ENCODE data around the gene TMEM74B. TPM values are rescaled to one million over a fixed set of nuclear protein-coding genes. Genes with fewer than 3 reads are reported as not detected.

Gene TMEM74B
- total RNA-seq, 2 donors from 2014 or later: 1.4 to 2.0 TPM

GRCh38 chr20:1163105-1163504, 21.7 kb downstream of the TMEM74B start:
- no peaks in the 10 kb centered on the region for H3K27me3 ChIP-seq
- no peak overlapping the region for H3K27ac ChIP-seq
- H3K4me1 ChIP-seq: no peaks in the 10 kb centered on the region
- H3K36me3 ChIP-seq: peaks cover 14% of the 10 kb centered on the region
- no peaks in the 10 kb centered on the region for H3K9me3 ChIP-seq
- no peak for TF ChIP-seq CTCF (IDR thresholded peaks at IDR 0.05)
- DNase-seq: no peak
- no peak overlapping the region for H3K4me3 ChIP-seq
- H3K9ac ChIP-seq (ENCODE audit: low read depth in 2 of 2, low read length in 2 of 2): no peak overlapping the region
- intact Hi-C loops (cut with DNase I): no loop called here

- Histone ChIP-seq H3K36me3 (peaks cover 14% of the 10 kb centered on the region), H3K27me3 (no peaks in the 10 kb centered on the region), H3K27ac (no peak overlapping the region), H3K4me3 (no peak overlapping the region), H3K9ac (ENCODE audit: low read depth in 2 of 2, low read length in 2 of 2) (no peak overlapping the region), H3K9me3 (no peaks in the 10 kb centered on the region), H3K4me1 (no peaks in the 10 kb centered on the region)
- no peak for TF ChIP-seq CTCF (IDR thresholded peaks at IDR 0.05)
- intact Hi-C loops (cut with DNase I): no loop called here
- no peak for DNase-seq
Measured at GRCh38 chr20:1160991-1161390, 23.8 kb downstream of the TMEM74B start.

- no peaks in the 10 kb centered on the region for H3K27me3 ChIP-seq
- H3K9ac ChIP-seq (ENCODE audit: low read depth in 2 of 2, low read length in 2 of 2): no peak overlapping the region
- H3K9me3 ChIP-seq: no peaks in the 10 kb centered on the region
- no peak overlapping the region for H3K27ac ChIP-seq
- peaks cover 12% of the 10 kb centered on the region for H3K36me3 ChIP-seq
- DNase-seq: no peak
- no peaks in the 10 kb centered on the region for H3K4me1 ChIP-seq
- no peak for TF ChIP-seq CTCF (IDR thresholded peaks at IDR 0.05)
- H3K4me3 ChIP-seq: no peak overlapping the region
- intact Hi-C loops (cut with DNase I): no loop called here
Measured at GRCh38 chr20:1160496-1160895, 24.3 kb downstream of the TMEM74B start.

- Histone ChIP-seq H3K9me3 (no peaks in the 10 kb centered on the region), H3K27me3 (no peaks in the 10 kb centered on the region), H3K27ac (no peak overlapping the region), H3K9ac (ENCODE audit: low read depth in 2 of 2, low read length in 2 of 2) (no peak overlapping the region), H3K36me3 (peaks cover 4% of the 10 kb centered on the region), H3K4me1 (no peaks in the 10 kb centered on the region), H3K4me3 (no peak overlapping the region)
- intact Hi-C loops (cut with DNase I): no loop called here
- DNase-seq: no peak
- TF ChIP-seq CTCF (IDR thresholded peaks at IDR 0.05): no peak
Measured at GRCh38 chr20:1155342-1155741, 29.4 kb downstream of the TMEM74B start.

GRCh38 chr20:1154691-1155090, 30.1 kb downstream of the TMEM74B start:
- no peak for DNase-seq
- Histone ChIP-seq H3K36me3 (peaks cover 4% of the 10 kb centered on the region), H3K9me3 (no peaks in the 10 kb centered on the region), H3K9ac (ENCODE audit: low read depth in 2 of 2, low read length in 2 of 2) (no peak overlapping the region), H3K4me3 (no peak overlapping the region), H3K4me1 (no peaks in the 10 kb centered on the region), H3K27ac (no peak overlapping the region), H3K27me3 (no peaks in the 10 kb centered on the region)
- TF ChIP-seq CTCF (IDR thresholded peaks at IDR 0.05): no peak
- intact Hi-C loops (cut with DNase I): no loop called here

GRCh38 chr20:1154226-1154625, 30.6 kb downstream of the TMEM74B start:
- no peaks in the 10 kb centered on the region for H3K27me3 ChIP-seq
- no peaks in the 10 kb centered on the region for H3K4me1 ChIP-seq
- no peak for TF ChIP-seq CTCF (IDR thresholded peaks at IDR 0.05)
- no peak overlapping the region for H3K27ac ChIP-seq
- intact Hi-C loops (cut with DNase I): no loop called here
- no peak overlapping the region for H3K9ac ChIP-seq (ENCODE audit: low read depth in 2 of 2, low read length in 2 of 2)
- peaks cover 4% of the 10 kb centered on the region for H3K36me3 ChIP-seq
- no peaks in the 10 kb centered on the region for H3K9me3 ChIP-seq
- H3K4me3 ChIP-seq: no peak overlapping the region
- DNase-seq: no peak
